Mucosa of rectum (tissue), 2 donors: Measurements from ENCODE around the gene ARHGEF40.

Source experiments
- H3K27ac ChIP-seq, 2 donors: one replicate each; pipeline ENCODE4 v1.7.0; 2013; ENCODE audit warnings: inconsistent platforms in 2 of 2, low read depth in 2 of 2, low read length in 2 of 2
- H3K27me3 ChIP-seq, 2 donors: one replicate each; pipeline ENCODE4 v1.7.0; 2013; ENCODE audit warnings: low read length in 2 of 2; ENCODE audit not compliant: control insufficient read depth in 2 of 2, insufficient read depth in 2 of 2
- H3K36me3 ChIP-seq, 2 donors: one replicate each; pipeline ENCODE4 v1.7.0; 2013; ENCODE audit warnings: low read length in 2 of 2; ENCODE audit not compliant: control insufficient read depth in 2 of 2, insufficient read depth in 2 of 2
- H3K4me1 ChIP-seq, 2 donors: one replicate each; pipeline ENCODE4 v1.7.0; 2013; ENCODE audit warnings: low read length in 2 of 2, mild to moderate bottlenecking in 1 of 2; ENCODE audit not compliant: control insufficient read depth in 2 of 2, insufficient read depth in 2 of 2
- H3K4me3 ChIP-seq, 2 donors: one replicate each; pipeline ENCODE4 v1.7.0; 2013; ENCODE audit warnings: low read length in 2 of 2
- H3K9ac ChIP-seq, 2 donors: one replicate each; pipeline ENCODE4 v1.7.0; 2013; ENCODE audit warnings: low read length in 2 of 2, low read depth in 1 of 2, mild to moderate bottlenecking in 1 of 2
- H3K9me3 ChIP-seq, 2 donors: one replicate each; pipeline ENCODE4 v1.7.0; 2013; ENCODE audit warnings: low read length in 2 of 2; ENCODE audit not compliant: control insufficient read depth in 2 of 2
- donor health status: healthy.
- donor health status: Normal muscosa, but diverticular disease.

ARHGEF40 gene

DNA sequence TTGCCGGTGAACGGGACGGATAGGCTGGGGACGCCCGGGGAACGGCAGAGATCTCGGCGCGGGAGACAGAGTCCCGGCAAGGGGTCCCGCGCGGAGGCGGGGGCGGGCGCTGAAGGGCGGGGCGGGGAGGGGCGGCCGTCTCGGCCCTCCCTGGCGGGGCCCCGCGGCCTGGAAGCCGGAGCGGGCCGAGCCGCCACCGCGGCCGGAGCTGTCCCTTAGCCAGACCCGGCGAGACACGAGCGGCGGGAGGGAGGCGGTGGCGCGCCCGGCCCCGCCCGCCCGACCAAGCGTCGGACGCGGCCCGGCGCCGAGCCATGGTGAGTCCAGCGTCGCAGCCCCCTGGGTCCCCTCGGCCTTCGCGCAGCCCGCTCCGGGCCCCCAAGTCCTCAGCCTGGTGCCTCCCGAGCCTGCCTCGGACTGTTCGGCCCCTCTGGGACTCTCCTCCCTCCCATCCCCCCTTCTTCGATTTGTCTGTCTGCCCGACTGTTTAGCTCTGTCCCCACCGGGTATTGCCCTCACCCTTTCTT is at the start of gene ARHGEF40:
Gene ARHGEF40, plus strand, starts transcription at position 222 of the 527 bp plus-strand sequence. Its CDS starts 93 bp downstream, at position 315.
- H3K36me3 ChIP-seq: peaks cover 8 to 16% of the 10 kb centered on the region in 2 donors
- H3K4me3 ChIP-seq: peak within 1 kb of the TSS; percentile 86 to 87
- peaks cover 33% of the 10 kb centered on the region in 2 donors for H3K4me1 ChIP-seq
- H3K27ac ChIP-seq: peak within 1 kb of the TSS; percentile 83 to 93
- peak within 1 kb of the TSS; percentile 83 to 89 for H3K9ac ChIP-seq
- H3K27me3 ChIP-seq: no peaks in the 10 kb centered on the region
- no peaks in the 10 kb centered on the region for H3K9me3 ChIP-seq

- Histone ChIP-seq H3K27ac (no peak overlapping the region), H3K36me3 (peaks cover 32 to 57% of the 10 kb centered on the region in 2 donors), H3K9ac (no peak overlapping the region), H3K4me1 (peaks cover 12 to 26% of the 10 kb centered on the region in 2 donors), H3K27me3 (no peaks in the 10 kb centered on the region), H3K4me3 (no peak overlapping the region), H3K9me3 (no peaks in the 10 kb centered on the region)
Observed at GRCh38 chr14:21020977-21021545, 49.0 kb upstream of the ARHGEF40 start.

DNA sequence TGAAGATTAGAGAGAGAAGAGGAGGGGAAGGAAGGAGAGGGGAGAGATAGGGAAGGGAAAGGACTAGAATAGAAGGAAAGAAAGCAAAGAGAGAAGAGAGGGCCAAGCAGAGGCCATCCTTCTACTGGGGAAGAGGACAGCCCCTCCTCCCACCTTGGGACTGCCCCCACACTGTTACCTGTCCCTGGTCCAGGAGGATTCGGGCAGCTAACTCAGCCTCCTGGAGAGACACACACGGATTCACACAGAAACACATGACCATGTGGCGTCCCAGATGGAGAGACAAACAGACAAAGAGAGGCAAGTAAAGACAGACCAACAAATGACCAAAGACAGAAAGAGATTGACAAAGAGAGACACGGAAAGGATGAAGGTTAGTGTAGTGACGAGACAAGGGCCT is 47.4 kb upstream of the ARHGEF40 start:
- Histone ChIP-seq H3K9ac (no peak overlapping the region), H3K27ac (no peak overlapping the region), H3K36me3 (peaks cover 23 to 43% of the 10 kb centered on the region in 2 donors), H3K9me3 (no peaks in the 10 kb centered on the region), H3K4me3 (peak overlapping the region in 1 of 2 donors; percentile 91), H3K4me1 (peaks cover 12 to 26% of the 10 kb centered on the region in 2 donors), H3K27me3 (no peaks in the 10 kb centered on the region)

GRCh38 chr14:21023174-21023573 is 46.9 kb upstream of the ARHGEF40 start:
- no peaks in the 10 kb centered on the region for H3K9me3 ChIP-seq
- peaks cover 12 to 26% of the 10 kb centered on the region in 2 donors for H3K4me1 ChIP-seq
- H3K27me3 ChIP-seq: no peaks in the 10 kb centered on the region
- peaks cover 19 to 41% of the 10 kb centered on the region in 2 donors for H3K36me3 ChIP-seq
- peak overlapping the region; percentile 44 to 91 for H3K4me3 ChIP-seq
- H3K9ac ChIP-seq: peak overlapping the region; percentile 89 to 96
- H3K27ac ChIP-seq: peak overlapping the region; percentile 6 to 79

GRCh38 chr14:21023817-21024584 is 46.1 kb upstream of the ARHGEF40 start:
- peaks cover 12 to 26% of the 10 kb centered on the region in 2 donors for H3K4me1 ChIP-seq
- peaks cover 14 to 32% of the 10 kb centered on the region in 2 donors for H3K36me3 ChIP-seq
- H3K27me3 ChIP-seq: no peaks in the 10 kb centered on the region
- peak overlapping the region; percentile 89 to 96 for H3K9ac ChIP-seq
- no peaks in the 10 kb centered on the region for H3K9me3 ChIP-seq
- H3K27ac ChIP-seq: peak overlapping the region; percentile 72 to 79
- H3K4me3 ChIP-seq: peak overlapping the region; percentile 87 to 91

- Histone ChIP-seq H3K36me3 (peaks cover 7 to 25% of the 10 kb centered on the region in 2 donors), H3K27me3 (no peaks in the 10 kb centered on the region), H3K4me3 (peak within 1 kb of the TSS; percentile 87 to 91), H3K27ac (peak within 1 kb of the TSS; percentile 76 to 79), H3K4me1 (peaks cover 12 to 26% of the 10 kb centered on the region in 2 donors), H3K9ac (peak within 1 kb of the TSS; percentile 89 to 96), H3K9me3 (no peaks in the 10 kb centered on the region)
Observed at GRCh38 chr14:21024585-21025370, 45.3 kb upstream of the ARHGEF40 start, which contains the start of gene NDRG2. Gene NDRG2, minus strand, starts transcription at chr14:21025061. Its CDS starts 1,746 bp downstream, at chr14:21023315.

DNA sequence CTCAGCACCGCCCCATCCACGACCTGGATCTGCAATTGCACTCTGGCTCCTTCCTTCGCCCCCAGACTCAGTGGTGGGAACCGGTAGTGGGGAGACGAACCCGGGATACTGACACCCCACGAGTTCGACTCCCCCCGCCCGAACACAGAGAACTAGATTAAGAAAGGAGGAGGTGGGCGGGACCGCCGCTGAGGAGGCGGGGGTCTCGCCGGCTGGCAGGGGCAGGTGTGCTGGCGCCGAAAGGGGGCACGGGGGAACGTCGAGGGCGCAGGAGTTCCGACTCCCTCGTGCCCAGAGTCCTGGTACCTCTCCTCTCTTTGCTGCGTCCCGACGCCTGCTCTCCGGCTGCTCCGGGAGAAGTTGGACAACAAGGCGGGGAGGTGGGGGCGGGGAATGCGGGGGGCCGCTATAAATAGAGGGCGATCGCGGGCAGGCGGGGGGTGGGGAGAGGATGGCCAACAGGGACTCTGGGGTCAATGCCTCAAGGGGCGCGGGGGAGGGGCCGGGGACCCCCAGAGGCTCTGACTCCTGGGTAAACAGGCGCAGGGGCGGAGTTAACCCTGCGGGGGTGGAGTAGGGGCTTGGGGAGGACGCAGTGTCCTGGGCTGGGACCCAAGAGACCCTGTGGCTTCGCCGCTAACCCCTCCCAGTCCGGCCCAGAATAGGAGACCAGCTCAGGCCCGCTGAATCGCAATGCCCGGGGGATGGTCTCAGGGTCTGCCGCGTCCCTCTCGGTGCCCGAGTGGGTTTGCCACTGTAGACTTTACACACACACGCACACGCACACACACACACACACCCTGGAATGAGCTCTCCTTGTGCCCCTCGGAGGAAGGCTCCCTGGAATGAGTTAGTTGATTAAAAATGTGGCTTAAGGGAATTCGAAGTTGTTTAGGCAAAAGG is 44.5 kb upstream of the ARHGEF40 start:
- Histone ChIP-seq H3K4me3 (peak overlapping the region; percentile 73 to 77), H3K9me3 (no peaks in the 10 kb centered on the region), H3K27me3 (no peaks in the 10 kb centered on the region), H3K4me1 (peaks cover 12 to 26% of the 10 kb centered on the region in 2 donors), H3K27ac (peak overlapping the region; percentile 76 to 77), H3K9ac (peak overlapping the region; percentile 72 to 80), H3K36me3 (peaks cover 6 to 18% of the 10 kb centered on the region in 2 donors)

- no peak overlapping the region for H3K4me3 ChIP-seq
- no peaks in the 10 kb centered on the region for H3K27me3 ChIP-seq
- no peak overlapping the region for H3K9ac ChIP-seq
- H3K9me3 ChIP-seq: no peaks in the 10 kb centered on the region
- peaks cover 0 to 10% of the 10 kb centered on the region in 2 donors for H3K36me3 ChIP-seq
- peak overlapping the region; percentile 43 to 77 for H3K27ac ChIP-seq
- peaks cover 12 to 26% of the 10 kb centered on the region in 2 donors for H3K4me1 ChIP-seq
Observed at GRCh38 chr14:21026274-21026987, 43.7 kb upstream of the ARHGEF40 start.

DNA sequence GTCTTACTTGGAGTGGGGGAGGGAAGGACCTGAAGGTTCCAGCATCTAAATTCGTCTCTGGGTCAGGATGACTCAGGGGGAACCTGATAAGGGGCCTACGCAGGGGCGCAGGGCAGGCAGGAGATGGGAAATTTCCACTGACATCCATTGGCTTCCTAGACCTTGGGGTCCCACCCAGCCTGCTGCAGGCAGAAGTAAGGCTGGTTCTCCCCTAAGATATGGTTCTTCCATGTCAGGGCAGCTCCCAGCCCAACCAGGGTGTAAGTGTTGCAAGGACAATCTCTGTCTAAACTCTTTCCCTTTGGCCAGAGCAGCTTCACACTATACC is 43.2 kb upstream of the ARHGEF40 start:
- no peak overlapping the region for H3K9ac ChIP-seq
- H3K27me3 ChIP-seq: no peaks in the 10 kb centered on the region
- H3K4me3 ChIP-seq: no peak overlapping the region
- peaks cover 12 to 26% of the 10 kb centered on the region in 2 donors for H3K4me1 ChIP-seq
- peaks cover 0 to 5% of the 10 kb centered on the region in 2 donors for H3K36me3 ChIP-seq
- H3K27ac ChIP-seq: no peak overlapping the region
- no peaks in the 10 kb centered on the region for H3K9me3 ChIP-seq
